ELR (cell line): ENCODE data around the gene HOXC12.

ENCODE experiments used
- DNase-seq: peaks from one replicate; pipeline ENCODE4 v3.0.0-alpha.2; 2015; ENCODE audit warnings: low read depth

Gene HOXC12

GRCh38 chr12:53972722-53973235 is 18.1 kb downstream of the HOXC12 start, which contains the start of gene HOXC11:
Gene HOXC11 (plus strand): TSS chr12:53973126. CDS start chr12:53973242, 116 bp downstream.
- DNase-seq: peak; percentile 49

- peak; percentile 73 for DNase-seq
Measured at GRCh38 chr12:53973236-53974042, 18.7 kb downstream of the HOXC12 start.

GRCh38 chr12:53974084-53975063 is 19.7 kb downstream of the HOXC12 start, which contains the start of gene HOTAIR:
Gene HOTAIR (minus strand): TSS chr12:53974954.
- DNase-seq: peak; percentile 85

- DNase-seq: peak; percentile 59
Measured at GRCh38 chr12:53975064-53975471, 20.4 kb downstream of the HOXC12 start.

- peak; percentile 28 for DNase-seq
Measured at GRCh38 chr12:53975479-53976152, 20.9 kb downstream of the HOXC12 start.

- DNase-seq: peak; percentile 57
Measured at GRCh38 chr12:53976172-53976822, 21.6 kb downstream of the HOXC12 start.

GRCh38 chr12:53976823-53977595 is 22.3 kb downstream of the HOXC12 start:
- no peak for DNase-seq

- peak; percentile 46 for DNase-seq
Measured at GRCh38 chr12:53977596-53978445, 23.1 kb downstream of the HOXC12 start.

GRCh38 chr12:53978477-53979356 is 24.0 kb downstream of the HOXC12 start:
- DNase-seq: peak; percentile 75

GRCh38 chr12:53980104-53980801 is 25.6 kb downstream of the HOXC12 start:
- peak; percentile 65 for DNase-seq

GRCh38 chr12:53980802-53981496 is 26.2 kb downstream of the HOXC12 start:
- peak; percentile 27 for DNase-seq

- peak; percentile 77 for DNase-seq
Measured at GRCh38 chr12:53981634-53982565, 27.2 kb downstream of the HOXC12 start.

- DNase-seq: no peak
Measured at GRCh38 chr12:53982648-53983567, 28.2 kb downstream of the HOXC12 start.

GRCh38 chr12:53983568-53983949 is 28.9 kb downstream of the HOXC12 start:
- peak; percentile 47 for DNase-seq
